ENCODE results near the gene FTCD. TPM values are rescaled to one million over a fixed set of nuclear protein-coding genes. Genes with fewer than 3 reads are reported as not detected.
"Not testable (repeated sequence)": the region's sequence is repeated elsewhere in the genome, so short reads cannot be mapped to it uniquely, and the experiment has no call there.

Gene FTCD
- total and polyA plus RNA-seq, 12 donors: 0.20 to 16.8 (median 1.9) TPM; not detected in 2

DNA sequence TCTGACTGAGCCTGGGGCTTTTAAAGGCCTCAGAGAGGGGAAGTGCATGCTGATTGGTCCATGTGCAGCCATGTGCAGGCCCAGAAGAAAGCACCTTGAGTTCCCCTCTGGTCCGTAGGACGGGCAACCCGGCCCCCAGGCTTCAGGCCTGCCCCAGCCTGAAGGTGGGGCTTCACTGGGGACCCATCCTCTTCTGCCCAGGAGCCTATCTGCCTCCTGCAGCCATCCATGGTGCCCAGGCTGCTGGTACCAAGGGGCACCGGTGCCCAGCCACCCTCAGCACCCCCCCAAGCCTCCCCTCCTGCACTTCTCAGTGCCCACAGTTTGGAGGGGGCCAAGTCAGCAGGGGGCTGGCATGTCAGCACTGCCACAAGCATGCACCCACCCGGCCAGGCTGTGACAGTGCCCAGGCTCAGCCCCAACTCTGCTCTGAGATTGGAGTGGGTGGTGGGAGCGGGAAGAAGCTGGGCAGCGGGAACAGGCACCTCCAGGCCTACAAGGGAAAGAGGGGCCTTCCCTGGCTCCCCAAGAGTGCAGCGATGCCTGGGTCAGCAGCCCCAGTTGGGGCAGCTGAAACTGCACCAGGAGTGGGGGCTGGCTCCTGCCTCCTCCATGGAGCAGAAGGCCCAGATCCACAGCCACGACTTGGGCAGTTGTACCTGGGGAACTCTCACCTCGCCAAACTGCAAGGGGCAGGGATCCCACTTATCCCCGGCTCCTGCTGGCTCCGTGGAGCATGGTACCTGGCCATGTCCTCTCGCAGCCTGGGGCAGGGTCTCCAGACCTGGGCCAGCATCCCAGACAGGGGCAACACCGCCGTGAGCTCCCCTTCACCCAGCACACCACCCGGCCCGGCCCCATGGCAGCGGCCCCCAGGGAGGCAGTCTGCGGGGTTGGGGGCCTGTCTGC lies 45.8 kb downstream of the FTCD start:
- H3K36me3 ChIP-seq (replicated peaks in 1 of 2): peaks cover 0 to 10% of the 10 kb centered on the region in 2 donors
- intact Hi-C loops (cut with DNase I): no loop called here
- no peaks in the 10 kb centered on the region for H3K27me3 ChIP-seq
- peaks cover 0 to 6% (median 2%) of the 10 kb centered on the region in 3 donors for H3K9me3 ChIP-seq (replicated peaks in 1 of 3)
- DNase-seq: peak in 2 of 7 donors; percentile 8 to 25
- 84 to 95% (median 90%) methylated on average over 7 to 19 of the region's 19 CpGs for WGBS, 4 donors
- no peak overlapping the region for H3K4me3 ChIP-seq
- H3K4me1 ChIP-seq (replicated peaks in 1 of 2): no peaks in the 10 kb centered on the region
- no peak overlapping the region for H3K27ac ChIP-seq
- no peak for TF ChIP-seq POLR2A (IDR thresholded peaks at IDR 0.05)
- TF ChIP-seq, protein P1, sequence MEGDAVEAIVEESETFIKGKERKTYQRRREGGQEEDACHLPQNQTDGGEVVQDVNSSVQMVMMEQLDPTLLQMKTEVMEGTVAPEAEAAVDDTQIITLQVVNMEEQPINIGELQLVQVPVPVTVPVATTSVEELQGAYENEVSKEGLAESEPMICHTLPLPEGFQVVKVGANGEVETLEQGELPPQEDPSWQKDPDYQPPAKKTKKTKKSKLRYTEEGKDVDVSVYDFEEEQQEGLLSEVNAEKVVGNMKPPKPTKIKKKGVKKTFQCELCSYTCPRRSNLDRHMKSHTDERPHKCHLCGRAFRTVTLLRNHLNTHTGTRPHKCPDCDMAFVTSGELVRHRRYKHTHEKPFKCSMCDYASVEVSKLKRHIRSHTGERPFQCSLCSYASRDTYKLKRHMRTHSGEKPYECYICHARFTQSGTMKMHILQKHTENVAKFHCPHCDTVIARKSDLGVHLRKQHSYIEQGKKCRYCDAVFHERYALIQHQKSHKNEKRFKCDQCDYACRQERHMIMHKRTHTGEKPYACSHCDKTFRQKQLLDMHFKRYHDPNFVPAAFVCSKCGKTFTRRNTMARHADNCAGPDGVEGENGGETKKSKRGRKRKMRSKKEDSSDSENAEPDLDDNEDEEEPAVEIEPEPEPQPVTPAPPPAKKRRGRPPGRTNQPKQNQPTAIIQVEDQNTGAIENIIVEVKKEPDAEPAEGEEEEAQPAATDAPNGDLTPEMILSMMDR (IDR thresholded peaks at IDR 0.05): no peak

GRCh38 chr21:46108827-46109312 lies 46.5 kb downstream of the FTCD start:
- WGBS, 4 donors: 75 to 97% (median 82%) methylated on average over 7 to 9 of the region's 9 CpGs
- intact Hi-C loops (cut with DNase I): no loop called here
- Histone ChIP-seq H3K36me3 (replicated peaks in 1 of 2) (peaks cover 0 to 10% of the 10 kb centered on the region in 2 donors), H3K27me3 (no peaks in the 10 kb centered on the region), H3K27ac (no peak overlapping the region), H3K9me3 (replicated peaks in 1 of 3) (peaks cover 0 to 8% (median 6%) of the 10 kb centered on the region in 3 donors), H3K4me1 (replicated peaks in 1 of 2) (no peaks in the 10 kb centered on the region), H3K4me3 (no peak overlapping the region)
- TF ChIP-seq, protein P1 (IDR thresholded peaks at IDR 0.05): no peak
- no peak for TF ChIP-seq POLR2A (IDR thresholded peaks at IDR 0.05)
- peak in 1 of 7 donors; percentile 28 for DNase-seq

DNA sequence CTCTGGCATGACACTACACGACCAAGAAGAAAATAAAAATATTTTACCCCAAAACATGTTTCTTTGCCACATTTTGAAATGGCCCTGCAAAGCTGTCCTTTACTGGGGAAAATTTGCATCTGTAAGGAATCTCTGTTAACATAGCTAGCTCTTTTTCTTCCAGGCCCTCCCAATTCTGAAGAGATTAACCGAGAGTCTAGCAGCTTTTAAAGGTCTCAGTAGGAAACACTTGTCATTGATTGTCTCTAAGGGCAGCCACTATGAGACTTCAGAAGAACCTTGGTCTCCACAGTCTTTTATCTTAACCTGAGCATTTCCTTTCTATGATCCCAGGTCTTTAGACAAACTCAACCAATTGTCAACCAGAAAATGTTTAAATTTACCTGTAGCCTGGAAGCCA lies 48.0 kb downstream of the FTCD start:
- H3K9me3 ChIP-seq (replicated peaks in 1 of 3); H3K4me1 ChIP-seq (replicated peaks in 1 of 2): not testable (repeated sequence)

DNA sequence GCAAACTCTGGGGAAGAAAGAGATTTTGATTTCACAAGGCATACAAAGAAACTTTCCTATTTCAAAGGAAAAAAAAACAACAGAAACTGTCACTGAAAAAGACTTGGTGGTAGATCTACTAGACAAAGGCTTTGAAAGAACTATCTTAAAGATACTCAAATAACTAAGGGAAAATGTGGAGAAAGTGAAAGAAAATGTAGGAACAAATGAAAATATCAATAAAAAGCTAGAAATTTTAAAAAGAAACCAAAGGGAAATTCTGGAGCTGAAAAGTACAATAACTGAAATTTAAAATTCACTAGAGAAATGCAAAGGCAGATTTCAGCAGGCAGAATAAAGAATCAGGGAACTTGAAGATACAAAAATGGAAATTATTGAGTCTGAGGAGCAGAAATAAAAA lies 51.3 kb downstream of the FTCD start:
- Histone ChIP-seq H3K9me3 (replicated peaks in 1 of 3) (peaks cover 0 to 10% (median 8%) of the 10 kb centered on the region in 3 donors), H3K4me1 (replicated peaks in 1 of 2) (no peaks in the 10 kb centered on the region), H3K4me3 (no peak overlapping the region), H3K27ac (no peak overlapping the region), H3K36me3 (replicated peaks in 1 of 2) (no peaks in the 10 kb centered on the region), H3K27me3 (peaks cover 3% of the 10 kb centered on the region)
- no peak for TF ChIP-seq POLR2A (IDR thresholded peaks at IDR 0.05)
- TF ChIP-seq, protein P1 (IDR thresholded peaks at IDR 0.05): no peak
- intact Hi-C loops (cut with DNase I): no loop called here
- no peak for DNase-seq

More for the DNA sequence above, 48.0 kb downstream of the FTCD start:
- intact Hi-C loops (cut with DNase I); DNase-seq; H3K4me3 ChIP-seq; H3K27me3 ChIP-seq; H3K36me3 ChIP-seq (replicated peaks in 1 of 2); H3K27ac ChIP-seq: not testable (repeated sequence)
- WGBS, 4 donors: 53 to 73% (median 61%) methylated on average over 2 of the region's 2 CpGs

All from adrenal gland (tissue), 12 donors.